Pancreas (tissue), 10 donors: Measurements from ENCODE around the gene TPRX2. TPM values are rescaled to one million over a fixed set of nuclear protein-coding genes. Genes with fewer than 3 reads are reported as not detected.
"Not testable (repeated sequence)": the region's sequence is repeated elsewhere in the genome, so short reads cannot be mapped to it uniquely, and the experiment has no call there.

Experiments used
- ATAC-seq, 4 donors: fragments of 200-7000 bp; cut with Tn5 transposase; one replicate each; pipeline versions ENCODE4 v1.8.0 to v1.9.1; 2020; ENCODE audit warnings: mild to moderate bottlenecking in 4 of 4, moderate library complexity in 4 of 4
- DNase-seq, 6 donors: peaks; one replicate each; pipeline ENCODE4 v3.0.0-alpha.2; 2020
- FAIRE-seq: peaks from 2 replicates; lab custom pipeline; 2012; peaks lifted over from hg19 to GRCh38; lab: Jason Lieb, UNC
- H3K27ac ChIP-seq, 4 donors: fragments of 200-600 bp; sonication (generic); 1 replicate in 3 of 4; 2 replicates in 1 of 4; pipeline versions ENCODE4 v1.5.0 to v1.8.0; 2020
- H3K27me3 ChIP-seq, 4 donors: fragments of 200-600 bp; one replicate each; pipeline ENCODE4 v1.8.0; 2021
- H3K36me3 ChIP-seq, 3 donors: fragments of 200-600 bp; sonication (generic) in 1 of 3; one replicate each; pipeline versions ENCODE4 v1.5.0 to v1.8.0; 2020 to 2021
- H3K4me1 ChIP-seq, 3 donors: fragments of 200-600 bp; one replicate each; pipeline ENCODE4 v1.8.0; 2021
- H3K4me3 ChIP-seq, 4 donors: fragments of 200-600 bp; sonication (generic) in 2 of 4; one replicate each; pipeline versions ENCODE4 v1.5.0 to v1.8.0; 2020 to 2021
- H3K9me3 ChIP-seq, 4 donors: fragments of 200-600 bp; one replicate each; pipeline ENCODE4 v1.8.0; 2021
- CTCF ChIP-seq, 4 donors: fragments of 200-600 bp; sonication (generic) in 3 of 4; IDR thresholded peaks; one replicate each; pipeline versions ENCODE4 v1.5.0 to v1.8.0; 2021; ENCODE audit warnings: antibody characterized with exemption in 4 of 4
- whole genome bisulfite sequencing, 2 donors: extraction: QIAGEN DNeasy Blood & Tissue Kit; methylation state at CpG; one replicate each; pipeline ENCODE4 v1.1.7; 2013; 5-methylcytosine and 5-hydroxymethylcytosine counted together
- intact Hi-C, 3 donors: fragments of 100-400 bp; cut with DNase I; formaldehyde crosslinking; loops; one replicate each; pipeline versions ENCODE4 v1.11.1 to v1.14.2; 2022
- polyA plus RNA-seq, 2 donors: library from polyadenylated mRNA; stranded (reverse); fragments of 200-250 nt; gene quantifications; one replicate each; pipeline ENCODE4 v1.2.3, GENCODE V29; 2013
- total RNA-seq, 6 donors: library from RNA; stranded (reverse); fragmentation: NEBNext Ultra II Directional in 4 of 6; extraction: Animal tissue kit (Norgen Biotek cat#: 25700) in 4 of 6; gene quantifications; one replicate each; pipeline versions ENCODE4 v1.2.1 to v1.2.4, GENCODE V29; 2021 to 2023
- donor health status: healthy with polysubstance abuse.
- donor health status: DM: no; HTN: no; CAD: no; lungs with moderate emphysema.
- donor health status: DM: no; HTN: no; CAD: no.
- donor health status: control.
- donor health status: control.
- donor health status: Bipolar disorder and iron deficiency.
- donor health status: DM: yes; HTN: yes; CAD: no.
- donor health status: DM: no; HTN: no; CAD: no.
- donor health status: DM: no; HTN: no; CAD: no.
- donor health status: DM: yes; HTN: yes; CAD: no.

TPRX2 gene
- total and polyA plus RNA-seq, 8 donors = not detected

- H3K36me3 ChIP-seq = no peaks in the 10 kb centered on the region
- no peak for TF ChIP-seq CTCF (IDR thresholded peaks at IDR 0.05)
- FAIRE-seq (no peak), DNase-seq (peak in 2 of 6 donors; percentile 39 to 56), ATAC-seq (no peak)
- no peaks in the 10 kb centered on the region for H3K9me3 ChIP-seq
- intact Hi-C loops = no loop called here
- H3K4me3 ChIP-seq = no peak overlapping the region
- 49 to 60% methylated on average over 23 to 34 of the region's 34 CpGs for WGBS, 2 donors
- H3K4me1 ChIP-seq = no peaks in the 10 kb centered on the region
- H3K27me3 ChIP-seq = no peaks in the 10 kb centered on the region
- H3K27ac ChIP-seq = no peak overlapping the region
Measured at GRCh38 chr19:47860602-47861297, 1.7 kb downstream of the TPRX2 start.

GRCh38 chr19:47861630-47862029 lies 2.6 kb downstream of the TPRX2 start:
- Histone ChIP-seq H3K27ac (no peak overlapping the region), H3K36me3 (no peaks in the 10 kb centered on the region), H3K27me3 (no peaks in the 10 kb centered on the region), H3K9me3 (no peaks in the 10 kb centered on the region), H3K4me1 (no peaks in the 10 kb centered on the region), H3K4me3 (no peak overlapping the region)
- FAIRE-seq = no peak
- no peak for ATAC-seq
- 83 to 87% methylated on average over 5 of the region's 5 CpGs for WGBS, 2 donors
- no peak for DNase-seq
- TF ChIP-seq CTCF (IDR thresholded peaks at IDR 0.05) = no peak
- intact Hi-C loops = no loop called here

- Histone ChIP-seq H3K4me1 (no peaks in the 10 kb centered on the region), H3K27me3 (no peaks in the 10 kb centered on the region), H3K27ac (no peak overlapping the region), H3K9me3 (no peaks in the 10 kb centered on the region), H3K4me3 (no peak overlapping the region), H3K36me3 (no peaks in the 10 kb centered on the region)
- peak; percentile 90 to 98 (median 94) for TF ChIP-seq CTCF (IDR thresholded peaks at IDR 0.05)
- peak; percentile 93 to 100 (median 96) for ATAC-seq
- 13 to 16% methylated on average over 14 of the region's 14 CpGs for WGBS, 2 donors
- DNase-seq = peak; percentile 66 to 99 (median 86)
- peak; percentile 49 for FAIRE-seq
- intact Hi-C loops = no loop called here
Measured at GRCh38 chr19:47863514-47863936, 4.5 kb downstream of the TPRX2 start.

- no peak overlapping the region for H3K27ac ChIP-seq
- FAIRE-seq (no peak), ATAC-seq (no peak), DNase-seq (peak in 1 of 6 donors; percentile 17)
- no peaks in the 10 kb centered on the region for H3K4me1 ChIP-seq
- H3K27me3 ChIP-seq = no peaks in the 10 kb centered on the region
- H3K4me3 ChIP-seq = no peak overlapping the region
- H3K9me3 ChIP-seq = no peaks in the 10 kb centered on the region
- intact Hi-C loops = no loop called here
- 51 to 52% methylated on average over 10 of the region's 10 CpGs for WGBS, 2 donors
- no peak for TF ChIP-seq CTCF (IDR thresholded peaks at IDR 0.05)
- no peaks in the 10 kb centered on the region for H3K36me3 ChIP-seq
Measured at GRCh38 chr19:47865166-47865565, 6.1 kb downstream of the TPRX2 start.

GRCh38 chr19:47878906-47879305 lies 19.9 kb downstream of the TPRX2 start:
- H3K27me3 ChIP-seq = no peaks in the 10 kb centered on the region
- H3K9me3 ChIP-seq = no peaks in the 10 kb centered on the region
- no peak for DNase-seq
- FAIRE-seq = no peak
- no peaks in the 10 kb centered on the region for H3K4me1 ChIP-seq
- WGBS, 2 donors = 62 to 87% methylated on average over 4 of the region's 4 CpGs
- no peak overlapping the region for H3K4me3 ChIP-seq
- no peaks in the 10 kb centered on the region for H3K36me3 ChIP-seq
- TF ChIP-seq CTCF (IDR thresholded peaks at IDR 0.05) = no peak
- ATAC-seq = no peak
- no peak overlapping the region for H3K27ac ChIP-seq
- intact Hi-C loops = no loop called here

- FAIRE-seq, H3K9me3 ChIP-seq, intact Hi-C loops, H3K4me1 ChIP-seq, H3K4me3 ChIP-seq, H3K36me3 ChIP-seq, H3K27ac ChIP-seq, H3K27me3 ChIP-seq, DNase-seq, ATAC-seq: not testable (repeated sequence)
- 55 to 67% methylated on average over 3 to 4 of the region's 4 CpGs for whole genome bisulfite sequencing, 2 donors
Measured at GRCh38 chr19:47879385-47879784, 20.4 kb downstream of the TPRX2 start.
